Measurements from ENCODE around the gene GOLGA1. TPM values are rescaled to one million over a fixed set of nuclear protein-coding genes. Genes with fewer than 3 reads are reported as not detected.

Gene GOLGA1
- total RNA-seq, 3 donors from 2014 or later = 23.6 to 37.1 (median 31.2) TPM

GRCh38 chr9:124828489-124829333 lies 112.2 kb downstream of the GOLGA1 start:
- no peaks in the 10 kb centered on the region for H3K9me3 ChIP-seq
- no peak overlapping the region for H3K4me3 ChIP-seq
- TF ChIP-seq CTCF (IDR thresholded peaks at IDR 0.05) = no peak
- no peak for DNase-seq
- no peak for ATAC-seq
- intact Hi-C loops (cut with DNase I, micrococcal nuclease) = no loop called here
- no peaks in the 10 kb centered on the region for H3K36me3 ChIP-seq (ENCODE audit: low read depth)
- H3K4me1 ChIP-seq (ENCODE audit: low read depth) = no peaks in the 10 kb centered on the region

Other genes starting within 250 kb of the GOLGA1 start
- 1 to 10 TPM; 5.6 to 8.4 (median 7.0) TPM for gene NR6A1, start 169.8 kb downstream of the GOLGA1 start, total RNA-seq
- 10 to 100 TPM in 1 of 3 donors, 1 to 10 TPM in 2; 2.8 to 48.3 (median 4.7) TPM for gene OLFML2A, start 163.9 kb downstream of the GOLGA1 start, total RNA-seq
- gene WDR38, start 87.6 kb downstream of the GOLGA1 start, total RNA-seq = not detected
- gene RPL35, start 79.1 kb downstream of the GOLGA1 start, total RNA-seq = 100 to 1,000 TPM; 676 to 897 (median 838) TPM
- gene ARPC5L, start 79.0 kb downstream of the GOLGA1 start, total RNA-seq = 10 to 100 TPM; 29.5 to 41.9 (median 37.2) TPM
- 10 to 100 TPM in 1 of 3 donors, 1 to 10 TPM in 2; 6.3 to 11.7 (median 8.8) TPM for gene SCAI, start 202.4 kb upstream of the GOLGA1 start, total RNA-seq
- 10 to 100 TPM; 41.8 to 47.6 (median 45.4) TPM for gene PPP6C, start 248.7 kb upstream of the GOLGA1 start, total RNA-seq

Data from mucosa of descending colon (tissue), 3 donors.